A673 (cell line): ENCODE measurements around the gene PDE4B.

Experiments
- CTCF ChIP-seq: fragments of 300-800, 200-600 bp; sonication (generic); conservative IDR thresholded peaks from 2 replicates; pipeline ENCODE4 v1.5.1; 2017; ENCODE audit warnings: low read depth, mild to moderate bottlenecking, antibody characterized with exemption, low read length, moderate library complexity, mixed read lengths
- EZH2 ChIP-seq: fragments of 200-600 bp; sonication (generic); IDR thresholded peaks from 2 replicates; pipeline ENCODE4 v1.6.1; 2017; ENCODE audit warnings: borderline replicate concordance, low read depth, mild to moderate bottlenecking, mixed read lengths, antibody characterized with exemption, low read length; ENCODE audit not compliant: poor library complexity, severe bottlenecking

- TF ChIP-seq CTCF (no peak), EZH2 (no peak)
These were observed 34.1 kb downstream of the PDE4B start for GRCh38 chr1:65826782-65827181.
